GM03348 (cell line): Measurements from ENCODE around the gene GANAB.
"Not testable (repeated sequence)": the region's sequence is repeated elsewhere in the genome, so short reads cannot be mapped to it uniquely, and the experiment has no call there.

Experiments used
- DNase-seq: peaks from one replicate; pipeline ENCODE4 v3.0.0; 2012; ENCODE audit warnings: low spot score

GANAB gene

DNA sequence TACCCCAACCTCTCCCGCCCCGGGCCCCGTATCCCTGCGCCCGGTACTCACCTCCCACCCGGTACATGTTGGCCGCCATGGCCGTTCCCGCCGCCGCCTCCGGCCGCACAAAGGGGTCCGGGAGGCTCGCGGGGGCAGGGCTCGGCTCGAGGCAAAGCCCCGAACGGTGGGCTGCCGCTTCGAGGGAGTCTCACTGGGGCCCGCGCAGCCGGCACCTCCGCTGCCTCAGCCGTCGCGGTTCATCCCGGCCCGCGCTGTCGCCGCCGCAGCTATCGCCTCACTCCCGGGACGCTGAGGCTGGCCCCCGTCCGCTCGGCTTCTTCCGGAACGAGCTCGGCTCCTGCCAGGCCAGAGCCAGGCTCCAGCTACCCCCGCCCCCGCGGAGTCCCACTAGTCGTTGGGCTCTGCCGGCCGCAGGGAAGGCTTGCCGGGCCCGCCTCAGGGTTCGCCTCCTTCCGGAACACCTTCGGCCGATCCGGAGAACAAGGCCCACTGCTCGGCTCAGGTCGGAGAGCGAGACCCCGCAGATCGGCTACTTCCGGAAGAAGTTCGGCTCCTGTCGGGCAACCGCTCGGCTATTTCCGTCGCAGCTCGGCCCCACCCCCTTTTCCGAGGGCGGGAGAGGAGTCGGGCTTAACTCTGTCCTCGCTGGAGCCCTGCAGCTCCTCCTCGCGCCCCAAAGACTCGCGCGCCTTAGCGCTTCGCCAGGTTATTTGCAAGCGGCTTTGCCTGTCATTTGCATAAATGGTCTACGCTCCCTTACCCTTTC is 44.9 kb downstream of the GANAB start, which contains the start of gene MTA2:
TSS of gene MTA2 (minus strand) at position 494 of the 769 bp plus-strand sequence. CDS start at position 79, 415 bp downstream.
- DNase-seq, result peak; percentile 96

DNA sequence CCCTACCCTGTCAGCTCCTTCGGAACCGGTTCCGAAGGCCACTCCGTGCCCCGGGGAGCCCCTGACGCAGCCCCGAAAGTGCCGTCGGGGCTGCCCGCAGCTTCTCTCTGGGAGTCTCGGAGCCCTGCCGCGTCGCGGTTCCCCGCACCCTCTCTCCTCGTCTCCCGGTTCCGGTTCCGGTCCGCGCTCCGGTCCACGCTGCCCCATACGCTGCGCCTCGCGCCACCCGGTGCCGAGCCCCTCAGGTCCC is 45.4 kb downstream of the GANAB start:
- DNase-seq, result peak; percentile 62

DNA sequence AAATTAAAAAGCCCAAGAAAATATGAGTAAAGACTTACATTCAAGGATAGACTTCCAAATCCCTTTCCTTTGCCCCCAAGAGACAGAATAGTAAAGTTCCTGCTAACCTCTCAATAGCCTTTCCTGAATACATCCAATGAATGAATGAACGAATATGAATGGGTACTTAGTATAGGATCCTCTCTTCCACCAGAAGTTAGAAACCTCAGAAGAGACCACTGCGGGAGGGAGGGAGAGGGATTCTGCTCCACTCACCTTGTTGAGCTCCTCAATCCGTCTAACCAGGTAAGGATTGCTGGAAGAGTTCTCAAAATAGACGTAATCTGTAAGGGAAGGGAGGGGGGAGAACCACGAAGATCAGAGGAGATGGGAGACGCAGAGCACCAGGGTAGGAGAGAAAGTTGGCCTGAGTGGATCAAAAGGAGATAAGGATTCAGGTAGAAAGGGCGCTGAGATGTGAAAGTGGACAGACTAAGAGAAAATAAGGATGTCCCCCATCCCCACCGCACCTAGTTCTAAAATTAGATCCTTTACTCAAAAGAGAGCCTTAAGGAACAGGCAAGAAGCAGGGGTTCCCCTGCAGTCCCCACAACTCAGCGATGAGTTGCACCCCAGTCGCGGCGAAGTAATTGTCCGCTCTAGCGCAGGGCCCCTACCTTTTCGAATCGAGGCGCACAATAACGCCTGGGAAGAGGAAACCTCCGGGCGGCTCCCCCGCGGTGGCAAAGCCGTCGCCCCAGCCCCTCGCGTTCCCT is 45.9 kb downstream of the GANAB start:
- no peak for DNase-seq

GRCh38 chr11:62599901-62600300 is 46.5 kb downstream of the GANAB start:
- no peak for DNase-seq

DNA sequence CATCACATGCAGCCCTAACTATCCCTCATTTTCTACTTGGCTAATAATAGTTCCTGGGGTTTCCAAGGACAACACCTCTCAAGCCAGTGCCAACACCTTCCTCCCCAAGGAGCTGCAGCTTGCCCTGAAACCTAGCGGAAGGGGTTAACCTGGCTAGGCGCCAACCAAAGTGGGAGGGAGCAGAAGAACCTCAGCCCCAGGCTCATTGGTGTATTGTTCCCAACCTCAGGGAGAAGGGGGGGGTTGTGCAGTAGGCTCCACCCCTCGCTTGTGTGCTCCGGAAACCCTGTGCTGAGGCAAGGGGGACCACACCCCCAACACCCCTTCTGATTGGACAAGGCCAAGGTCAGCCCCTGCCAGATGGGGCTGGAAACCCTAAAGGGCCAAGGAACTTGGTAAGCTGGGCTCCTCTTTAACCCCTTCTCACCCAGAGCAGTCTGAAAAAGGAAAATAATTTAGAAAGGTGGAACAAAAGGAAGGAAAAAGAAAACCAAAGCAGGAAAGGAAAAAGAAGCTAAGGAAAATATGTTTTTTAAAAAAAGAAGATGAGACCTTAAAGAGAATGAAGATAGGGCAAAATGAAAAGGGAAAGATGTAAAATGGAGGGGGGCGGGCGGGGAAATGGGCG is 47.2 kb downstream of the GANAB start:
- DNase-seq, result peak; percentile 98

GRCh38 chr11:62595124-62595523 is 51.3 kb downstream of the GANAB start:
- no peak for DNase-seq

- peak; percentile 66 for DNase-seq
These were observed 52.9 kb downstream of the GANAB start for GRCh38 chr11:62593434-62594044.

DNA sequence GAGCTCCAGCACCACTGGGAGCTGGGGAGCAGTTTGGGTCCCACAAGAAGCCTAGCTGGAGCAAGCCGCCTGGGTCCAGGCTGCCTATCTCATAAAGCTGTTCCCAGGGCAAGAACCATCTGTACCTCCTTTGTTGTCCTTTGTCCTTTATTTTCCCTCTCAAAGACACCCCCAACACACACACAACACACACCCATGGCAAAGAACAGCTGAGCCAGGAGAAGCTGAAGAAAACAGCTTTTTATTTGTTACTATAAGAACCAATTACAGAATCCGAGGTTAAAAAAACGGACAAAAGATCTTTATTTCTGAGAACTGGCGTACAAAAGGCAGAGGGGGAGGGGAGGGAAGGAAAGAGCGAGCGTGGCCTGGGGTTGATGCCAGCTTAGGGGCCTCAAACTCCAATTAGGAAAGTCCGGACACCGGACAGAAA is 53.4 kb downstream of the GANAB start:
- DNase-seq, result no peak

DNA sequence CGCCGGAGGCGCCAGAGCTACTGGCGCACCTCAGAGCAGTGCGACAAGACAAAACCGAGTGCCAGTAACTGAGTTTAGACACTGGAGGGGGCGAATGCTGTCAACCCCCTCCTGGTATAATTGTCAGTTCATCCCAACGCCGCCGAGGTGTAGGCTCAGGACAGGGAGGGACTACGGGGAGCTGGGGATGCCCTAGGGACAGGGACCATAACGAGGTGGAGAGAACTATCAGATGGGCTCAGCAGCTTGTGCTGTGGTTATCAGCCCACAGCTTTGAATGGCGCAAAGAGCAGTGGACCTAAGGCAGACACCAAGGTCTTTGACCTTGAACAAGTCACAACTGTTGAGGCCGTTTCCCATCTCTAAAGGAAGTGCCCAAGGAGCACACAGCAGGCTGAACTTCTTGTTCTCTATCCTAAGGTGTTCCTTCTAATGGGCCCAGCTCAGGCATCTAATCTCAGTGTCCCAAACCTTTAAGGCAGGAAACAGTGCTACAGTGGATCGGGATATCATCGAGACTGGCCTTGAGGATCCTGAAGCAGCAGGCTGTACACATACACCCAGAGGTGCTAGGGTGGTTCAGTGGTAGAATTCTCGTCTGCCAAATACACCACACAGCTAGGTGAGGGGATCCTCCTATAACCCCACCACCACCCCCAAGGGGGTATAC is 54.1 kb downstream of the GANAB start:
- no peak for DNase-seq

- DNase-seq, result peak; percentile 92
These were observed 54.8 kb downstream of the GANAB start, which contains the start of gene TUT1 for GRCh38 chr11:62591448-62592145. Gene TUT1 (minus strand): TSS chr11:62591523. CDS start chr11:62591485, 38 bp downstream.

DNA sequence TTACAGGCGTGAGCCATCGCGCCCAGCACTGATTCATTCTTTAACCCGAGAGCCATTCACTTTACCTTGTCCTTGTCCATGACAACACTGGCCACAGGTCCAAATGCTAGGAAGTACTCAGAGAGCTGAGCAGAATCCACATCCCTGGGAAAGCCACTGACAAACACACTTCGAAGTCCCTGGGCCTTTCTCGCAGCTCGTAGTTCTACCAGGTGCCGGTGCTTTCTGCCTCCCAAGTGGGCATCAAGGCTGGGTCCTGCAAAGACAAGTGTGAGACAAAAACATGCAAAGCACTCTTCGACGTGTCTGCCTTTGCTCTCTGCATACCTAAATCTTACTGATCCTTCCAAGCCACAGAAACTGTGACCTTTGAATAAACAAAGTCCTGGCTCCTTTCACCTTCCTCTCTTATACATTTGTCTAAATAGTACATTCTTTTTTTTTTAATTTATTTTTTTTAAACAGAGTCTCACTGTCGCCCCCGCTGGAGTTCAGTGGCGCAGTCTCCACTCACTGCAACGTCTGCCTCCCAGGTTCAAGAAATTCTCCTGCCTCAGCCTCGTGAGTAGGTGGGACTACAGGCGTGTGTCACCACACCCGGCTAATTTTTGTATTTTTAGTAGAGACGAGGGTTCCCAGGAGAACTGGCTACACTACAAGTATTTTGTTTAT is 57.3 kb downstream of the GANAB start:
- no peak for DNase-seq

- DNase-seq, result not testable (repeated sequence)
These were observed 61.1 kb downstream of the GANAB start for GRCh38 chr11:62585356-62585755.

DNA sequence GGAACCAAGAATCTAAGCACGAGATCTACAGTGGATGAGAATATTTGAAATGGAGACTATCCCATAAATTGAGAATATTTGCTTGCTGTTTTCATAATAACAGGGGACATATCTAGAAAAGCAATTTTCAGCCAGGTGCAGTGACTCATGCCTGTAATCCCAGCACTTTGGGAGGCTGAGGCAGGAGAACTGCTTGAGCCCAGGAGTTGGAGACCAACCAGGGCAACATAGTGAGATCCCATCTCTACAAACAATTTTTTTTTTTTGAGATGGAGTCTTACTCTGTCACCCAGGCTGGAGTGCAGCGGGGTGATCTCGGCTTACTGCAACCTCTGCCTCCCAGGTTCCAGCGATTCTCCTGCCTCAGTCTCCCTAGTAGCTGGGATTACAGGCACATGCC is 64.7 kb downstream of the GANAB start:
- DNase-seq, result not testable (repeated sequence)

- DNase-seq, result no peak
These were observed 65.3 kb downstream of the GANAB start for GRCh38 chr11:62580959-62581715.

- DNase-seq, result no peak
These were observed 67.2 kb downstream of the GANAB start for GRCh38 chr11:62579252-62579651.

GRCh38 chr11:62578541-62578940 is 67.9 kb downstream of the GANAB start:
- DNase-seq, result no peak

DNA sequence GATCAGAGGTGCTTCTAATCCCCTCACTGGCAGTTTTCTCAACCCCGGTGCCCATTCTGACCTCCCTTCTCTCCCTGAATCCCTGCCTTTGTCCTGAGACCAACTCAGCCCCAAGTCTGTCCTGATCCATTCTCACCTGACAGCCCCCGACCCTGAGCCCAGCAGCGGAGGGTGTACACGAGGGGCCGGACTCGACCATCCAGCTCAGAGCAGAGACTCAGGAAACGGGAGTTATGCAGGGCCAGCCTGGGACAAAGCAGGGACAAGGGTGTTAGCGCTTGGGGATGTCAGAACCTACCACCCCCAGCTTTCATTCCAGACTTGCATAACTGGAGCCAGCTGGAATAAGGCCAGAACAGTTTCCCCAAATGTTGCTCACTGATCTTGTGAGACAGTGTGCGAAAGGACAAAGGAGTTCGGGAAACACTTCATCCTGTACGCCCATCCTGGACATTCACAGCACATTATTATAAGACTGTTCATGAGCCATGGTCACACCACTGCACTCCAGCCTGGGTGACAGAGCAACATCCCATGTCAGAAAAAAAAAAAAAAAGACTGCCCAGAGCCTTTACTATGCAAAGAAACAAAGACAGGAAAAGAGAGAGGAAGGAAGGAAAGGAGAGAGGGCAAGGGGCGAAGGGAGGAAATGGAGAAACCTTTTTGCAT is 69.2 kb downstream of the GANAB start:
- no peak for DNase-seq

DNA sequence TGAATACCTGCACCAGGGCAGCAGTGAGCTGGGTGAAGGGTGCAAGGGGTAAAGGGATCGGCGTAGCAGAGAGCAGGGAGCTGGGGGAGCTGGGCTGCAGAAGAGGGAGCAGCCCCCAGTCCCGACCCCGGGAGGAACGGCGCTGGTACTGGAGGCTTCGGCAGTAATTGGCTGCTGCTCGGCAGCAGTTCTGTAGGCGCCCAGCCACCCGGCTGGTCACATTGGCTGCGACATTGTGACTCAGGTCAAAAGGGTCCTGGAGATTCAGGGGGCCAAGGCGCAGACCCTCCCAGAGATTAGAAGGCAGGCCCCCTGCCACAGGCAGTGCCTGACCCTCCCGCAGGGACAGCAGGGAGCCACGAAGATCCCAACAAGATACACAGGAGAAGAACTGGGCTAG is 70.6 kb downstream of the GANAB start:
- no peak for DNase-seq

DNA sequence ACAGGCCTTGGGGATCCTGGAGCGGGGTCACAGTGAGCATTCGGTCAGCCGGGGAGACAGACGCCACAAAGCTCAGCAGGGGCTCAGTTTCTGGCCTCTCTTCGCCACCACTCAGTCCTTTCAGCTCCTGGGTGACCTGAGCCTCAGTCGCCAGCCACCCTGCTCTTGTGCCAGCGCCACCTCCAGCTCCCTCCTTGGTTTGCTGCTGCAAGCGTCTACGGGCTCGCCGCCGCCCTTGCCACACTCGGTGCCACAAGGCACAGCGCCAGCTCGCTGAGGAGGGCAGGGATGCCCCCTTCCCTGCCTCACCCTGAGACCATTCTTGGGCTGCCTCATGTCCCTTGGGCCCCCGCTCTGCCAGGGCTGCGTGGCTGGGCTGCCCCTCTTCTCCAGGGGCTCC is 71.3 kb downstream of the GANAB start:
- peak; percentile 31 for DNase-seq
